Ectodermal cell (in vitro differentiated cells): ENCODE results near the gene TMEM132A.

Experiments used
- H3K27ac ChIP-seq: 2 replicates; pipeline ENCODE4 v1.7.0; 2013; ENCODE audit warnings: mild to moderate bottlenecking, low read depth, low read length; ENCODE audit not compliant: insufficient read depth, poor library complexity, severe bottlenecking
- H3K27me3 ChIP-seq: 2 replicates; pipeline ENCODE4 v1.7.0; 2013; ENCODE audit warnings: mild to moderate bottlenecking, low read length; ENCODE audit not compliant: insufficient read depth, control insufficient read depth, poor library complexity, severe bottlenecking
- H3K36me3 ChIP-seq: one replicate; pipeline ENCODE4 v1.7.0; 2013; ENCODE audit warnings: low read length; ENCODE audit not compliant: control insufficient read depth, insufficient read depth
- H3K4me1 ChIP-seq: one replicate; pipeline ENCODE4 v1.7.0; 2013; ENCODE audit warnings: low read length; ENCODE audit not compliant: control insufficient read depth, insufficient read depth
- H3K4me3 ChIP-seq: 2 replicates; pipeline ENCODE4 v1.7.0; 2013; ENCODE audit warnings: low read depth, low read length, control low read depth; ENCODE audit not compliant: insufficient read depth
- H3K9me3 ChIP-seq: 2 replicates; pipeline ENCODE4 v1.7.0; 2013; ENCODE audit warnings: mild to moderate bottlenecking, low read length, moderate library complexity; ENCODE audit not compliant: control insufficient read depth
- WGBS, 2 experiments: methylation state at CpG; one replicate each; pipeline ENCODE4 v1.1.7; 2013; ENCODE audit warnings: missing lambda C conversion rate in 2 of 2; 5-methylcytosine and 5-hydroxymethylcytosine counted together

The TMEM132A gene

GRCh38 chr11:60922906-60923305 lies 1.4 kb upstream of the TMEM132A start:
- whole genome bisulfite sequencing, 2 experiments, result 85 to 93% methylated on average over 6 of the region's 6 CpGs
- no peaks in the 10 kb centered on the region for H3K9me3 ChIP-seq
- peaks cover 3% of the 10 kb centered on the region for H3K27me3 ChIP-seq
- no peak overlapping the region for H3K4me3 ChIP-seq
- no peak overlapping the region for H3K27ac ChIP-seq
- peaks cover 20% of the 10 kb centered on the region for H3K36me3 ChIP-seq
- H3K4me1 ChIP-seq, result peaks cover 16% of the 10 kb centered on the region

- peaks cover 22% of the 10 kb centered on the region for H3K36me3 ChIP-seq
- peaks cover 3% of the 10 kb centered on the region for H3K27me3 ChIP-seq
- peaks cover 16% of the 10 kb centered on the region for H3K4me1 ChIP-seq
- WGBS, 2 experiments, result 86 to 92% methylated on average over 4 to 5 of the region's 5 CpGs
- H3K4me3 ChIP-seq, result no peak overlapping the region
- H3K27ac ChIP-seq, result no peak overlapping the region
- no peaks in the 10 kb centered on the region for H3K9me3 ChIP-seq
These were observed 934 bp upstream of the TMEM132A start for GRCh38 chr11:60923326-60923725.

- Histone ChIP-seq H3K4me1 (peaks cover 16% of the 10 kb centered on the region), H3K27me3 (peaks cover 3% of the 10 kb centered on the region), H3K36me3 (peaks cover 24% of the 10 kb centered on the region), H3K4me3 (peak overlapping the region; percentile 89), H3K27ac (no peak overlapping the region), H3K9me3 (no peaks in the 10 kb centered on the region)
- 67 to 69% methylated on average over 6 of the region's 6 CpGs for whole genome bisulfite sequencing, 2 experiments
These were observed 505 bp upstream of the TMEM132A start for GRCh38 chr11:60923800-60924109.

GRCh38 chr11:60924906-60925853 lies 920 bp downstream of the TMEM132A start:
- peak overlapping the region; percentile 89 for H3K4me3 ChIP-seq
- peaks cover 3% of the 10 kb centered on the region for H3K27me3 ChIP-seq
- 1% methylated on average over 35 of the region's 35 CpGs for WGBS, 2 experiments
- H3K36me3 ChIP-seq, result peaks cover 32% of the 10 kb centered on the region
- no peaks in the 10 kb centered on the region for H3K9me3 ChIP-seq
- H3K4me1 ChIP-seq, result peaks cover 16% of the 10 kb centered on the region
- H3K27ac ChIP-seq, result no peak overlapping the region

- H3K27me3 ChIP-seq, result peaks cover 3% of the 10 kb centered on the region
- peak overlapping the region; percentile 89 for H3K4me3 ChIP-seq
- 65 to 69% methylated on average over 6 of the region's 6 CpGs for WGBS, 2 experiments
- H3K9me3 ChIP-seq, result no peaks in the 10 kb centered on the region
- no peak overlapping the region for H3K27ac ChIP-seq
- peaks cover 31% of the 10 kb centered on the region for H3K36me3 ChIP-seq
- peaks cover 16% of the 10 kb centered on the region for H3K4me1 ChIP-seq
These were observed 1.6 kb downstream of the TMEM132A start for GRCh38 chr11:60925868-60926267.

- Histone ChIP-seq H3K27ac (no peak overlapping the region), H3K27me3 (peaks cover 3% of the 10 kb centered on the region), H3K4me1 (peaks cover 16% of the 10 kb centered on the region), H3K4me3 (no peak overlapping the region), H3K36me3 (peaks cover 31% of the 10 kb centered on the region), H3K9me3 (no peaks in the 10 kb centered on the region)
- 85% methylated on average over 8 of the region's 8 CpGs for WGBS, 2 experiments
These were observed 2.2 kb downstream of the TMEM132A start for GRCh38 chr11:60926500-60926899.

- Histone ChIP-seq H3K4me1 (peaks cover 16% of the 10 kb centered on the region), H3K36me3 (peaks cover 35% of the 10 kb centered on the region), H3K4me3 (no peak overlapping the region), H3K9me3 (no peaks in the 10 kb centered on the region), H3K27ac (no peak overlapping the region), H3K27me3 (peaks cover 3% of the 10 kb centered on the region)
- 94% methylated on average over 8 of the region's 8 CpGs for WGBS, 2 experiments
These were observed 2.9 kb downstream of the TMEM132A start for GRCh38 chr11:60927061-60927592.

- H3K36me3 ChIP-seq, result peaks cover 36% of the 10 kb centered on the region
- 91% methylated on average over 16 of the region's 16 CpGs for WGBS, 2 experiments
- H3K4me1 ChIP-seq, result peaks cover 17% of the 10 kb centered on the region
- H3K9me3 ChIP-seq, result no peaks in the 10 kb centered on the region
- peaks cover 3% of the 10 kb centered on the region for H3K27me3 ChIP-seq
- no peak overlapping the region for H3K27ac ChIP-seq
- no peak overlapping the region for H3K4me3 ChIP-seq
These were observed 3.3 kb downstream of the TMEM132A start for GRCh38 chr11:60927600-60927999.

GRCh38 chr11:60928563-60929001 lies 4.3 kb downstream of the TMEM132A start:
- H3K36me3 ChIP-seq, result peaks cover 36% of the 10 kb centered on the region
- H3K4me3 ChIP-seq, result no peak overlapping the region
- 95 to 96% methylated on average over 20 of the region's 20 CpGs for WGBS, 2 experiments
- peaks cover 3% of the 10 kb centered on the region for H3K27me3 ChIP-seq
- peaks cover 22% of the 10 kb centered on the region for H3K4me1 ChIP-seq
- no peaks in the 10 kb centered on the region for H3K9me3 ChIP-seq
- no peak overlapping the region for H3K27ac ChIP-seq

- no peak overlapping the region for H3K4me3 ChIP-seq
- no peak overlapping the region for H3K27ac ChIP-seq
- H3K9me3 ChIP-seq, result no peaks in the 10 kb centered on the region
- no peaks in the 10 kb centered on the region for H3K27me3 ChIP-seq
- H3K36me3 ChIP-seq, result peaks cover 42% of the 10 kb centered on the region
- 88 to 93% methylated on average over 4 of the region's 4 CpGs for WGBS, 2 experiments
- H3K4me1 ChIP-seq, result peaks cover 17% of the 10 kb centered on the region
These were observed 5.5 kb downstream of the TMEM132A start for GRCh38 chr11:60929764-60930163.
